ENCODE measurements around the gene HDLBP.

DNA sequence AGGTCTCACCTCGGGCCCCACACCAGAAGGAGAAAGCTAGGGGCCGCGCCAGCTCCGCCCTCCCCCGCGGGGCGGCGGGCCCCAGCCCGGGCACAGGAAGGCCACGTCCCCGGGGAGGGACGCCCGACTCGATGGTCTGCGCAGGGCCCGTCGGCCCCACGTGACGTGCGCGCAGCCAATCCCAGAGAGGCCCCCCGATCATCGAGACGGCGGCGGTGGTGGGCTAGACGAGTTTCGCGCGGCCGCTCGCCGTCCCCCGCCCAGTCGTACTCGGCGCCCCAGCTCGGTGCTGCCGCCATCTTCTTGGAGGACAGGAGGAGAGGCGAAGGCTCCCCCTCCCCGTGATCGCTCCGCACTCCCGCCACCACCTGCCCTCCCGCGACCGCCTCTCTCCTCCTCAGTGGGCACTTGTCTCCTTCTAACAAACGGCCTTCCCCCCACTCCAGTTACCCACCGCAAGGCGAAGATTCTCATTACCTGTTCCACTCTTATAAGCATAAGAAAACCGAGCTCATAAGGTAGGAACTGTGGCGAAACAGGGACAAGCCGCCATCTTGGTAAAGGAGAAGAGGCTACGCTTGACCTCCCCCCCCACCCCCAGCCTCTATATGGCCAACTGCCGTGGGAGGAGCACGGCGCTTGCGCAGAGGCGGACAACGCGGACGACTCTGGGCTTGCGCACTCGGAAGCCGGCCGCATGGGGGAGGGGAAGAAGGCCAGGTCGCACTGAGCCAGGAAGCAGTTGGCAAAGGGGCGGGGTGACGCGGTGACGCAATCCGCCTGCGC, at the start of gene HDLBP:
- TF ChIP-seq, protein P1, sequence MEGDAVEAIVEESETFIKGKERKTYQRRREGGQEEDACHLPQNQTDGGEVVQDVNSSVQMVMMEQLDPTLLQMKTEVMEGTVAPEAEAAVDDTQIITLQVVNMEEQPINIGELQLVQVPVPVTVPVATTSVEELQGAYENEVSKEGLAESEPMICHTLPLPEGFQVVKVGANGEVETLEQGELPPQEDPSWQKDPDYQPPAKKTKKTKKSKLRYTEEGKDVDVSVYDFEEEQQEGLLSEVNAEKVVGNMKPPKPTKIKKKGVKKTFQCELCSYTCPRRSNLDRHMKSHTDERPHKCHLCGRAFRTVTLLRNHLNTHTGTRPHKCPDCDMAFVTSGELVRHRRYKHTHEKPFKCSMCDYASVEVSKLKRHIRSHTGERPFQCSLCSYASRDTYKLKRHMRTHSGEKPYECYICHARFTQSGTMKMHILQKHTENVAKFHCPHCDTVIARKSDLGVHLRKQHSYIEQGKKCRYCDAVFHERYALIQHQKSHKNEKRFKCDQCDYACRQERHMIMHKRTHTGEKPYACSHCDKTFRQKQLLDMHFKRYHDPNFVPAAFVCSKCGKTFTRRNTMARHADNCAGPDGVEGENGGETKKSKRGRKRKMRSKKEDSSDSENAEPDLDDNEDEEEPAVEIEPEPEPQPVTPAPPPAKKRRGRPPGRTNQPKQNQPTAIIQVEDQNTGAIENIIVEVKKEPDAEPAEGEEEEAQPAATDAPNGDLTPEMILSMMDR (IDR thresholded peaks at IDR 0.05): peak in 3 of 6 experiments; percentile 9 to 21 (median 18)
- peak; percentile 77 to 81 for TF ChIP-seq POLR2A (IDR thresholded peaks at IDR 0.05)

Data from Peyer's patch (tissue), 4 donors.